HCT116 (cell line): ENCODE results near the gene KSR2. TPM values are rescaled to one million over a fixed set of nuclear protein-coding genes. Genes with fewer than 3 reads are reported as not detected.

ENCODE experiments used
- ATAC-seq: fragments of 200-7000 bp; cut with Tn5 transposase; 2 replicates; pipeline ENCODE4 v1.9.1; 2020; ENCODE audit warnings: mild to moderate bottlenecking, moderate library complexity
- BruUV-seq: library from RNA; stranded (reverse); fragments of 400-500 nt; replicated peaks from 2 replicates; lab custom pipeline; 2021; lab: Mats Ljungman, UMichigan
- CTCF ChIA-PET: fragments of 300-600 bp; sonication (Branson Sonifier 250); formaldehyde crosslinking; loops from one replicate; lab custom pipeline; 2021; ENCODE audit warnings: antibody characterized with exemption; lab: Charles Lee
- POLR2A ChIA-PET: fragments of 300-600, 350-600 bp; sonication (Branson Sonifier 250); formaldehyde crosslinking; loops from one replicate; lab custom pipeline; 2021; ENCODE audit warnings: antibody characterized with exemption; lab: Charles Lee
- RAD21 ChIA-PET, 2 experiments: fragments of 300-600 bp; sonication (Branson Sonifier 250); formaldehyde crosslinking; loops; one replicate each; lab custom pipeline; 2023; ENCODE audit warnings: low total read pairs in 2 of 2; ENCODE audit not compliant: uncharacterized antibody in 2 of 2, unreplicated experiment in 2 of 2, low non-redundant PET in 1 of 2; lab: Charles Lee
- DNase-seq: peaks from one replicate; pipeline ENCODE4 v3.0.0-alpha.2; 2010; ENCODE audit warnings: low read depth, low spot score
- H2AFZ ChIP-seq: fragments of 200-600 bp; shearing (Covaris generic), sonication (generic); 2 replicates; pipeline ENCODE4 v1.6.1; 2017; ENCODE audit warnings: low read depth, mixed run types, mixed read lengths, antibody characterized with exemption, low read length; ENCODE audit not compliant: poor library complexity, severe bottlenecking
- H3K27ac ChIP-seq: 2 replicates; pipeline ENCODE4 v1.5.1; 2012; ENCODE audit warnings: low read depth, low read length
- H3K27me3 ChIP-seq: fragments of 200-600 bp; sonication (generic); 2 replicates; pipeline ENCODE4 v1.6.1; 2016; ENCODE audit warnings: mixed run types, low read length, mixed read lengths; ENCODE audit not compliant: insufficient read depth
- H3K36me3 ChIP-seq, 2 experiments: fragments of 200-500 bp in 1 of 2; fragments of 200-600 bp in 1 of 2; sonication (Bioruptor generic) in 1 of 2; sonication (generic) in 1 of 2; 2 replicates each; pipeline versions ENCODE4 v1.5.1 to v1.6.1; 2014 to 2016; ENCODE audit warnings: low read length in 2 of 2, inconsistent platforms in 1 of 2, mixed read lengths in 1 of 2, mixed run types in 1 of 2; ENCODE audit not compliant: insufficient read depth in 2 of 2, control insufficient read depth in 1 of 2
- H3K4me1 ChIP-seq, 2 experiments: fragments of 200-600 bp in 1 of 2; sonication (generic) in 1 of 2; 2 replicates each; pipeline versions ENCODE4 v1.5.1 to v1.6.1; 2012 to 2017; ENCODE audit warnings: low read length in 2 of 2, inconsistent platforms in 1 of 2, mild to moderate bottlenecking in 1 of 2, mixed read lengths in 1 of 2, mixed run types in 1 of 2, moderate library complexity in 1 of 2; ENCODE audit not compliant: insufficient read depth in 2 of 2, control insufficient read depth in 1 of 2
- H3K4me2 ChIP-seq: fragments of 200-600 bp; sonication (generic); 2 replicates; pipeline ENCODE4 v1.6.1; 2017; ENCODE audit warnings: mixed run types, low read length, mixed read lengths
- H3K4me3 ChIP-seq, 2 experiments: fragments of 200-600 bp in 1 of 2; sonication (generic) in 1 of 2; replicated peaks in 1 of 2; 2 replicates each; pipeline ENCODE4 v1.5.1; 2011 to 2016; ENCODE audit warnings: low read length in 2 of 2, control low read depth in 1 of 2, low read depth in 1 of 2, mild to moderate bottlenecking in 1 of 2, mixed read lengths in 1 of 2, mixed run types in 1 of 2
- H3K79me2 ChIP-seq: fragments of 200-600 bp; sonication (generic); 2 replicates; pipeline ENCODE4 v1.6.1; 2017; ENCODE audit warnings: mild to moderate bottlenecking, mixed run types, low read length, moderate library complexity, mixed read lengths; ENCODE audit not compliant: insufficient read depth
- H3K9ac ChIP-seq: fragments of 200-600 bp; sonication (generic); 2 replicates; pipeline ENCODE4 v1.6.1; 2016; ENCODE audit warnings: low read length, mixed read lengths
- H3K9me2 ChIP-seq: fragments of 200-600 bp; sonication (generic), shearing (Covaris generic); 2 replicates; pipeline ENCODE4 v1.6.1; 2017; ENCODE audit warnings: mixed run types, mild to moderate bottlenecking, moderate library complexity; ENCODE audit not compliant: insufficient read depth
- H3K9me3 ChIP-seq, 2 experiments: fragments of 200-500 bp in 1 of 2; fragments of 200-600 bp in 1 of 2; sonication (Bioruptor generic) in 1 of 2; sonication (generic) in 1 of 2; 2 replicates each; pipeline ENCODE4 v1.6.1; 2014 to 2017; ENCODE audit warnings: low read length in 2 of 2, mixed read lengths in 2 of 2, inconsistent platforms in 1 of 2, low read depth in 1 of 2, mild to moderate bottlenecking in 1 of 2, mixed run types in 1 of 2, moderate library complexity in 1 of 2; ENCODE audit not compliant: control insufficient read depth in 1 of 2, insufficient read depth in 1 of 2
- H4K20me1 ChIP-seq: fragments of 200-600 bp; sonication (generic), shearing (Covaris generic); 2 replicates; pipeline ENCODE4 v1.6.1; 2017; ENCODE audit warnings: mixed run types, mild to moderate bottlenecking, moderate library complexity; ENCODE audit not compliant: insufficient read depth
- CBX3 ChIP-seq: IDR thresholded peaks from 2 replicates; pipeline ENCODE4 v1.6.1; 2012; ENCODE audit warnings: low read depth
- CEBPB ChIP-seq: IDR thresholded peaks from 2 replicates; pipeline ENCODE4 v1.6.1; 2012; ENCODE audit warnings: low read depth
- EGR1 ChIP-seq: IDR thresholded peaks from 2 replicates; pipeline ENCODE4 v1.6.1; 2012; ENCODE audit warnings: low read depth
- ELF1 ChIP-seq: IDR thresholded peaks from 2 replicates; pipeline ENCODE4 v1.6.1; 2012; ENCODE audit warnings: low read depth, borderline replicate concordance
- EZH2 ChIP-seq: fragments of 200-600 bp; sonication (generic); IDR thresholded peaks from 2 replicates; pipeline ENCODE4 v1.6.1; 2017; ENCODE audit warnings: antibody characterized with exemption, mixed run types
- EZH2phosphoT487 ChIP-seq: fragments of 200-600 bp; IDR thresholded peaks from 2 replicates; pipeline ENCODE4 v1.6.1; 2018; ENCODE audit warnings: antibody characterized with exemption, borderline replicate concordance
- FOSL1 ChIP-seq: IDR thresholded peaks from 2 replicates; pipeline ENCODE4 v1.6.1; 2012; ENCODE audit warnings: low read depth
- JUND ChIP-seq: IDR thresholded peaks from 2 replicates; pipeline ENCODE4 v1.6.1; 2012
- MAX ChIP-seq: IDR thresholded peaks from 2 replicates; pipeline ENCODE4 v1.6.1; 2012
- POLR2A ChIP-seq: IDR thresholded peaks from 2 replicates; pipeline ENCODE4 v1.7.0; 2011; ENCODE audit warnings: borderline replicate concordance; ENCODE audit not compliant: insufficient read depth, insufficient read length; ENCODE audit errors: extremely low read depth
- POLR2AphosphoS5 ChIP-seq: IDR thresholded peaks from 2 replicates; pipeline ENCODE4 v1.6.1; 2011; ENCODE audit warnings: mild to moderate bottlenecking, low read depth, low read length, moderate library complexity
- RAD21 ChIP-seq: IDR thresholded peaks from 2 replicates; pipeline ENCODE4 v1.6.1; 2012; ENCODE audit warnings: low read depth, mild to moderate bottlenecking
- SP1 ChIP-seq: IDR thresholded peaks from 2 replicates; pipeline ENCODE4 v1.6.1; 2012; ENCODE audit warnings: low read depth
- SRF ChIP-seq: IDR thresholded peaks from 2 replicates; pipeline ENCODE4 v1.6.1; 2012; ENCODE audit warnings: low read depth
- ZFX ChIP-seq: fragments of 450-650 bp; IDR thresholded peaks from 2 replicates; pipeline ENCODE4 v1.6.1; 2017
- ZNF274 ChIP-seq: fragments of 200-500 bp; sonication (Bioruptor generic); IDR thresholded peaks from 2 replicates; pipeline ENCODE4 v1.6.1; 2014; ENCODE audit warnings: mild to moderate bottlenecking, low read depth, low read length, inconsistent platforms
- intact Hi-C: fragments of 100-400 bp; cut with micrococcal nuclease; formaldehyde crosslinking; loops from 2 replicates; pipeline ENCODE4 v1.10.0; 2022
- total RNA-seq: library from RNA; stranded (reverse); gene quantifications from one replicate; pipeline ENCODE4 v1.2.1, GENCODE V29; 2021; ENCODE audit not compliant: unreplicated experiment
- TF ChIP-seq, protein P1 (sequence below): IDR thresholded peaks from 2 replicates; pipeline ENCODE4 v1.6.1; 2012; ENCODE audit warnings: low read depth
- TF ChIP-seq, protein P2 (sequence below): IDR thresholded peaks from 2 replicates; pipeline ENCODE4 v1.6.1; 2011; ENCODE audit warnings: mild to moderate bottlenecking, low read length, moderate library complexity; ENCODE audit not compliant: insufficient replicate concordance; ENCODE audit errors: extremely low read depth
- TF ChIP-seq, protein P3 (sequence below), 3 experiments: fragments of 200-600 bp in 1 of 3; sonication (generic) in 1 of 3; IDR thresholded peaks in 2 of 3; conservative IDR thresholded peaks in 1 of 3; 2 replicates each; pipeline ENCODE4 v1.5.1; 2012 to 2017; ENCODE audit warnings: low read depth in 2 of 3, low read length in 2 of 3, antibody characterized with exemption in 1 of 3, borderline replicate concordance in 1 of 3, control low read depth in 1 of 3, mild to moderate bottlenecking in 1 of 3, mixed read lengths in 1 of 3, mixed run types in 1 of 3, moderate library complexity in 1 of 3; ENCODE audit not compliant: insufficient read depth in 1 of 3
- TF ChIP-seq, protein P4 (sequence below): IDR thresholded peaks from 2 replicates; pipeline ENCODE4 v1.6.1; 2012

Gene KSR2
- total RNA-seq, 1 experiment from 2014 or later = 10.1 TPM

DNA sequence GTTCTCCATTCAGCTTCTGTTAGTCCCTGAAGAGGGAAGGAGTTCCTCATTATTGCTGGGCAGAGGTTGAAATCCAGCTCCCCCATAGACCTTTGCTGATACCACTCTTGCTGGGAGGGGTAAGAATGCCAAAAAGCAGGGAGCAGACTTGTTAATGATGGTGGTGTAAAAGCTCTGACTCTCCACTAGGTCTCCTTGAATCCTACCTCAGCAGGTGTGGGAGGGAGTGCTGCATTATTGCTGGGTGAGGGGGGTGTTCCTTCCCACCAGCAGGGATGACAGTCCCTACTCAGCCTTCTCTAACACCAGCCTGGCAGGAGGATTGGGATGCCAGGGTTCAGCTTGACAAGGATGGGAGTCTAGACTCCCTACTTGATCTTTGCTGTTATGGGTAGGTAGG lies 421.6 kb downstream of the KSR2 start:
- ChIA-PET POLR2A (no interaction called here), RAD21 (no interaction called here), CTCF (interaction anchor here (1.0 kb wide), 1 partner anchor 180 kb away, joined by 3 read pairs; no protein-coding TSS in a partner anchor)
- H4K20me1 ChIP-seq = no peaks in the 10 kb centered on the region
- H3K4me2 ChIP-seq = no peak overlapping the region
- DNase-seq = no peak
- TF ChIP-seq, protein P1, sequence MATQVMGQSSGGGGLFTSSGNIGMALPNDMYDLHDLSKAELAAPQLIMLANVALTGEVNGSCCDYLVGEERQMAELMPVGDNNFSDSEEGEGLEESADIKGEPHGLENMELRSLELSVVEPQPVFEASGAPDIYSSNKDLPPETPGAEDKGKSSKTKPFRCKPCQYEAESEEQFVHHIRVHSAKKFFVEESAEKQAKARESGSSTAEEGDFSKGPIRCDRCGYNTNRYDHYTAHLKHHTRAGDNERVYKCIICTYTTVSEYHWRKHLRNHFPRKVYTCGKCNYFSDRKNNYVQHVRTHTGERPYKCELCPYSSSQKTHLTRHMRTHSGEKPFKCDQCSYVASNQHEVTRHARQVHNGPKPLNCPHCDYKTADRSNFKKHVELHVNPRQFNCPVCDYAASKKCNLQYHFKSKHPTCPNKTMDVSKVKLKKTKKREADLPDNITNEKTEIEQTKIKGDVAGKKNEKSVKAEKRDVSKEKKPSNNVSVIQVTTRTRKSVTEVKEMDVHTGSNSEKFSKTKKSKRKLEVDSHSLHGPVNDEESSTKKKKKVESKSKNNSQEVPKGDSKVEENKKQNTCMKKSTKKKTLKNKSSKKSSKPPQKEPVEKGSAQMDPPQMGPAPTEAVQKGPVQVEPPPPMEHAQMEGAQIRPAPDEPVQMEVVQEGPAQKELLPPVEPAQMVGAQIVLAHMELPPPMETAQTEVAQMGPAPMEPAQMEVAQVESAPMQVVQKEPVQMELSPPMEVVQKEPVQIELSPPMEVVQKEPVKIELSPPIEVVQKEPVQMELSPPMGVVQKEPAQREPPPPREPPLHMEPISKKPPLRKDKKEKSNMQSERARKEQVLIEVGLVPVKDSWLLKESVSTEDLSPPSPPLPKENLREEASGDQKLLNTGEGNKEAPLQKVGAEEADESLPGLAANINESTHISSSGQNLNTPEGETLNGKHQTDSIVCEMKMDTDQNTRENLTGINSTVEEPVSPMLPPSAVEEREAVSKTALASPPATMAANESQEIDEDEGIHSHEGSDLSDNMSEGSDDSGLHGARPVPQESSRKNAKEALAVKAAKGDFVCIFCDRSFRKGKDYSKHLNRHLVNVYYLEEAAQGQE = no peak
- TF ChIP-seq SRF = no peak
- TF ChIP-seq RAD21 = no peak
- TF ChIP-seq SP1 = no peak
- TF ChIP-seq ELF1 = no peak
- TF ChIP-seq CBX3 = no peak
- TF ChIP-seq POLR2AphosphoS5 = no peak
- TF ChIP-seq EGR1 = no peak
- no peak for TF ChIP-seq JUND
- TF ChIP-seq POLR2A = no peak
- TF ChIP-seq ZFX = no peak
- no peak for TF ChIP-seq MAX
- TF ChIP-seq, protein P2, sequence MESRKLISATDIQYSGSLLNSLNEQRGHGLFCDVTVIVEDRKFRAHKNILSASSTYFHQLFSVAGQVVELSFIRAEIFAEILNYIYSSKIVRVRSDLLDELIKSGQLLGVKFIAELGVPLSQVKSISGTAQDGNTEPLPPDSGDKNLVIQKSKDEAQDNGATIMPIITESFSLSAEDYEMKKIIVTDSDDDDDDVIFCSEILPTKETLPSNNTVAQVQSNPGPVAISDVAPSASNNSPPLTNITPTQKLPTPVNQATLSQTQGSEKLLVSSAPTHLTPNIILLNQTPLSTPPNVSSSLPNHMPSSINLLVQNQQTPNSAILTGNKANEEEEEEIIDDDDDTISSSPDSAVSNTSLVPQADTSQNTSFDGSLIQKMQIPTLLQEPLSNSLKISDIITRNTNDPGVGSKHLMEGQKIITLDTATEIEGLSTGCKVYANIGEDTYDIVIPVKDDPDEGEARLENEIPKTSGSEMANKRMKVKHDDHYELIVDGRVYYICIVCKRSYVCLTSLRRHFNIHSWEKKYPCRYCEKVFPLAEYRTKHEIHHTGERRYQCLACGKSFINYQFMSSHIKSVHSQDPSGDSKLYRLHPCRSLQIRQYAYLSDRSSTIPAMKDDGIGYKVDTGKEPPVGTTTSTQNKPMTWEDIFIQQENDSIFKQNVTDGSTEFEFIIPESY = no peak
- TF ChIP-seq, protein P3, sequence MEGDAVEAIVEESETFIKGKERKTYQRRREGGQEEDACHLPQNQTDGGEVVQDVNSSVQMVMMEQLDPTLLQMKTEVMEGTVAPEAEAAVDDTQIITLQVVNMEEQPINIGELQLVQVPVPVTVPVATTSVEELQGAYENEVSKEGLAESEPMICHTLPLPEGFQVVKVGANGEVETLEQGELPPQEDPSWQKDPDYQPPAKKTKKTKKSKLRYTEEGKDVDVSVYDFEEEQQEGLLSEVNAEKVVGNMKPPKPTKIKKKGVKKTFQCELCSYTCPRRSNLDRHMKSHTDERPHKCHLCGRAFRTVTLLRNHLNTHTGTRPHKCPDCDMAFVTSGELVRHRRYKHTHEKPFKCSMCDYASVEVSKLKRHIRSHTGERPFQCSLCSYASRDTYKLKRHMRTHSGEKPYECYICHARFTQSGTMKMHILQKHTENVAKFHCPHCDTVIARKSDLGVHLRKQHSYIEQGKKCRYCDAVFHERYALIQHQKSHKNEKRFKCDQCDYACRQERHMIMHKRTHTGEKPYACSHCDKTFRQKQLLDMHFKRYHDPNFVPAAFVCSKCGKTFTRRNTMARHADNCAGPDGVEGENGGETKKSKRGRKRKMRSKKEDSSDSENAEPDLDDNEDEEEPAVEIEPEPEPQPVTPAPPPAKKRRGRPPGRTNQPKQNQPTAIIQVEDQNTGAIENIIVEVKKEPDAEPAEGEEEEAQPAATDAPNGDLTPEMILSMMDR (IDR thresholded peaks at IDR 0.05 in 2 of 3, conservative IDR thresholded peaks at IDR 0.05 in 1 of 3; ENCODE audit: borderline replicate concordance in 1 of 3, insufficient read depth in 1 of 3, low read depth in 2 of 3, low read length in 2 of 3) = no peak
- TF ChIP-seq EZH2 = no peak
- TF ChIP-seq CEBPB = no peak
- no peak for TF ChIP-seq EZH2phosphoT487
- TF ChIP-seq ZNF274 = no peak
- no peak for TF ChIP-seq FOSL1
- TF ChIP-seq, protein P4, sequence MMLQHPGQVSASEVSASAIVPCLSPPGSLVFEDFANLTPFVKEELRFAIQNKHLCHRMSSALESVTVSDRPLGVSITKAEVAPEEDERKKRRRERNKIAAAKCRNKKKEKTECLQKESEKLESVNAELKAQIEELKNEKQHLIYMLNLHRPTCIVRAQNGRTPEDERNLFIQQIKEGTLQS = no peak
- H3K9me2 ChIP-seq = no peaks in the 10 kb centered on the region
- BruUV-seq = no TSS peak
- H3K79me2 ChIP-seq = no peaks in the 10 kb centered on the region
- no peaks in the 10 kb centered on the region for H3K4me1 ChIP-seq
- no peaks in the 10 kb centered on the region for H3K27me3 ChIP-seq
- intact Hi-C loops = no loop called here
- no peak overlapping the region for H3K9ac ChIP-seq
- H2AFZ ChIP-seq = no peak overlapping the region
- H3K36me3 ChIP-seq = no peaks in the 10 kb centered on the region
- H3K27ac ChIP-seq = no peak overlapping the region
- H3K4me3 ChIP-seq = no peak overlapping the region
- ATAC-seq = no peak
- H3K9me3 ChIP-seq = no peaks in the 10 kb centered on the region
